Measurements from ENCODE around the gene CFHR1. TPM values are rescaled to one million over a fixed set of nuclear protein-coding genes. Genes with fewer than 3 reads are reported as not detected.
"Not testable (repeated sequence)": the region's sequence is repeated elsewhere in the genome, so short reads cannot be mapped to it uniquely, and the experiment has no call there.

The CFHR1 gene
- total RNA-seq = 22.0 TPM
- polyA plus RNA-seq (ENCODE audit: insufficient read depth, low read depth, low replicate concordance) = 2.7 TPM
- long read RNA-seq, donor 1 = 0 reads
- long read RNA-seq, donor 2 = 0 reads
- long read RNA-seq, donor 3, partial matches to known transcripts = 0 of 1 reads
- long read RNA-seq, donor 3, other reads (novel, unspliced or antisense) = 0 of 1 reads
- long read RNA-seq, donor 4 = 0 reads
- long read RNA-seq, donor 5, partial matches to known transcripts = 0 of 1 reads
- long read RNA-seq, donor 5, other reads (novel, unspliced or antisense) = 0 of 1 reads
- long read RNA-seq, donor 6 = 0 reads
- long read RNA-seq, donor 7, partial matches to known transcripts = 2 of 4 reads
- long read RNA-seq, donor 7, other reads (novel, unspliced or antisense) = 2 of 4 reads
- long read RNA-seq, donor 8 = 0 reads
- long read RNA-seq, donor 9 = 0 reads
- long read RNA-seq, donor 10 = 0 reads

DNA sequence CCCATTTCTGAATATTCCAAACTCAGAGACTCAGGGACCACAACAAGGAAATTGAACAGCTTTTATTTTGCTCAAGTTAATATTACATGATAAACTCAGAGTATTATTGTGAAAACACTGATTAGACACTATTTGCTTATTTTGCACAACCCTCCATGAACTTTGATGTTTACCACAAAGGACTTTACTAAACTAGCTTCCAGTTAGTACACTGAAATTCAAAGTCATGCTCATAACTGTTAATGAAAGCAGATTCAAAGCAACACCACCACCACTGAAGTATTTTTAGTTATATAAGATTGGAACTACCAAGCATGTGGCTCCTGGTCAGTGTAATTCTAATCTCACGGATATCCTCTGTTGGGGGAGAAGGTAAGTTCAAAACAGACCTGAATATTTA is at the start of gene CFHR1:
TSS of gene CFHR1 (plus strand) at position 201 of the 400 bp plus-strand sequence. CDS start at position 315, 114 bp downstream.
- intact Hi-C loops (cut with DNase I); H3K27me3 ChIP-seq (ENCODE audit: control insufficient read depth, insufficient read depth, low read length); H3K9me3 ChIP-seq (ENCODE audit: control insufficient read depth in 2 of 3, insufficient read depth in 1 of 3, low read length in 3 of 3); FAIRE-seq; H3K4me3 ChIP-seq (ENCODE audit: low read length in 3 of 3); H3K4me1 ChIP-seq (ENCODE audit: control insufficient read depth in 2 of 3, insufficient read depth in 2 of 3, low read depth in 1 of 3, low read length in 3 of 3); DNase-seq; H3K27ac ChIP-seq (ENCODE audit: low read depth in 2 of 2, low read length in 2 of 2); H3K36me3 ChIP-seq (ENCODE audit: control insufficient read depth in 2 of 3, insufficient read depth in 3 of 3, low read length in 3 of 3); H3K9ac ChIP-seq (ENCODE audit: low read length in 3 of 3): not testable (repeated sequence)

DNA sequence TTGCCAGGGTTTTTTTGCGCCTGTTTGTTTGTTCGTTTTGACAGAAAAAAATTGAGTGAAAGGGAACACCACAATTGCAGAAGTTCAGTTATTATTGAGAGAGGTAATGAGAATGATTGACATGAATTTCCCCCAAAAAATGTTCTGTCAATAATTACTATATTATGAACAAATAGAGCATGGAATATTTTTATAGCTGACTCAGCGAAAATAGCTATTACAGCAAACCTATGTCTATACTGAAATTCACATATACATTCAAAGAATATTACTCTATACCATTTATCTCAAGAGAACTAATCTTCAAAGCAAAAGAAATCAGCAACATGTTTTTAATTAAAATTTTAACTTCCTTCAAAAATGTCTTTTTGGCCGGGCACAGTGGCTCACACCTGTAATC is 49.7 kb upstream of the CFHR1 start:
- H3K27me3 ChIP-seq (ENCODE audit: control insufficient read depth, insufficient read depth, low read length); H3K4me3 ChIP-seq (ENCODE audit: low read length in 3 of 3); H3K27ac ChIP-seq (ENCODE audit: low read depth in 2 of 2, low read length in 2 of 2); H3K4me1 ChIP-seq (ENCODE audit: control insufficient read depth in 2 of 3, insufficient read depth in 2 of 3, low read depth in 1 of 3, low read length in 3 of 3); H3K9me3 ChIP-seq (ENCODE audit: control insufficient read depth in 2 of 3, insufficient read depth in 1 of 3, low read length in 3 of 3); FAIRE-seq; DNase-seq; H3K36me3 ChIP-seq (ENCODE audit: control insufficient read depth in 2 of 3, insufficient read depth in 3 of 3, low read length in 3 of 3); H3K9ac ChIP-seq (ENCODE audit: low read length in 3 of 3); intact Hi-C loops (cut with DNase I): not testable (repeated sequence)

DNA sequence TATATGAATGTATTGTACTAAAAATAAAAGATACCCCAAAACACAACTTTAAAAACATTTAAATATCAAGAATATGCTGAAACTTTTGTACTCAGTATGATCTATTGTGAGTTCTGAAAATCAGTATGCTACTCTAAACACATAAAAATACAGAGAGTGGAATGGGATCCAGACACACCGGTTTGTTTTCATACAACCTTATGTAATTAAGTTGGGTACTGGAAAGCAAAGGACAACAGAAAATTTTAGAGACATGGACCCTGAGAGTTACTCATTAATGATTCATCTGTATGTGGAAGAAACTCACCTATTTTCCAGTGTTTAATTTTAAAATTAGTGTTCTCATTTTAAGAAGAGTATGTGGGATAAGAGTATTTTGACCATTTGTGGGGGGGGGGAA is 45.8 kb upstream of the CFHR1 start:
- TF ChIP-seq, protein P1, sequence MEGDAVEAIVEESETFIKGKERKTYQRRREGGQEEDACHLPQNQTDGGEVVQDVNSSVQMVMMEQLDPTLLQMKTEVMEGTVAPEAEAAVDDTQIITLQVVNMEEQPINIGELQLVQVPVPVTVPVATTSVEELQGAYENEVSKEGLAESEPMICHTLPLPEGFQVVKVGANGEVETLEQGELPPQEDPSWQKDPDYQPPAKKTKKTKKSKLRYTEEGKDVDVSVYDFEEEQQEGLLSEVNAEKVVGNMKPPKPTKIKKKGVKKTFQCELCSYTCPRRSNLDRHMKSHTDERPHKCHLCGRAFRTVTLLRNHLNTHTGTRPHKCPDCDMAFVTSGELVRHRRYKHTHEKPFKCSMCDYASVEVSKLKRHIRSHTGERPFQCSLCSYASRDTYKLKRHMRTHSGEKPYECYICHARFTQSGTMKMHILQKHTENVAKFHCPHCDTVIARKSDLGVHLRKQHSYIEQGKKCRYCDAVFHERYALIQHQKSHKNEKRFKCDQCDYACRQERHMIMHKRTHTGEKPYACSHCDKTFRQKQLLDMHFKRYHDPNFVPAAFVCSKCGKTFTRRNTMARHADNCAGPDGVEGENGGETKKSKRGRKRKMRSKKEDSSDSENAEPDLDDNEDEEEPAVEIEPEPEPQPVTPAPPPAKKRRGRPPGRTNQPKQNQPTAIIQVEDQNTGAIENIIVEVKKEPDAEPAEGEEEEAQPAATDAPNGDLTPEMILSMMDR (IDR thresholded peaks at IDR 0.05; ENCODE audit: borderline replicate concordance, extremely low read depth, insufficient read depth) = no peak
- Histone ChIP-seq H3K27ac (ENCODE audit: low read depth in 2 of 2, low read length in 2 of 2) (no peak overlapping the region), H3K9me3 (ENCODE audit: control insufficient read depth in 2 of 3, insufficient read depth in 1 of 3, low read length in 3 of 3) (no peaks in the 10 kb centered on the region), H3K4me3 (ENCODE audit: low read length in 3 of 3) (no peak overlapping the region), H3K27me3 (ENCODE audit: control insufficient read depth, insufficient read depth, low read length) (no peaks in the 10 kb centered on the region), H3K4me1 (ENCODE audit: control insufficient read depth in 2 of 3, insufficient read depth in 2 of 3, low read depth in 1 of 3, low read length in 3 of 3) (no peaks in the 10 kb centered on the region), H3K36me3 (ENCODE audit: control insufficient read depth in 2 of 3, insufficient read depth in 3 of 3, low read length in 3 of 3) (no peaks in the 10 kb centered on the region), H3K9ac (ENCODE audit: low read length in 3 of 3) (no peak overlapping the region)
- FAIRE-seq (no peak), DNase-seq (no peak)
- intact Hi-C loops (cut with DNase I) = no loop called here

DNA sequence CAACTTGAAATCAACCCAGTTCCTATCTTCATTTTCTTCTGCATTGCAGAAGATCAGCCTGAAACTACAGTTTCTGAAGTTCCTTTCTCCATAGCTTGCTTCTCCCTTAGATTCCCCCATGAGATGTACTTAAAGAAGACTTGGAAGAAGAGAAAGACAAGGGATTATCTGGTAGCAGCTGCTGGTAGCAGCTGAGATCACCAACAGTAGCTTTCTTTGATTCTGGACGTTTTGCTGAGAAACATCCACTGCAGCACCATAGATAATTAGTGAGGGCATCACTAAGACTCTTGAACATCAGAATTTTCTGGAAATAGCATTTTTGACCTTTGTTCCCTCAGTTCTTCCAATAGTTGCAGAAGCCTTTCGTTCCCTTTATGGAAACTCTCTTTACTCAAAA is 45.4 kb upstream of the CFHR1 start:
- Histone ChIP-seq H3K9ac (ENCODE audit: low read length in 3 of 3) (no peak overlapping the region), H3K9me3 (ENCODE audit: control insufficient read depth in 2 of 3, insufficient read depth in 1 of 3, low read length in 3 of 3) (no peaks in the 10 kb centered on the region), H3K4me3 (ENCODE audit: low read length in 3 of 3) (no peak overlapping the region), H3K27ac (ENCODE audit: low read depth in 2 of 2, low read length in 2 of 2) (no peak overlapping the region), H3K36me3 (ENCODE audit: control insufficient read depth in 2 of 3, insufficient read depth in 3 of 3, low read length in 3 of 3) (no peaks in the 10 kb centered on the region), H3K27me3 (ENCODE audit: control insufficient read depth, insufficient read depth, low read length) (no peaks in the 10 kb centered on the region), H3K4me1 (ENCODE audit: control insufficient read depth in 2 of 3, insufficient read depth in 2 of 3, low read depth in 1 of 3, low read length in 3 of 3) (no peaks in the 10 kb centered on the region)
- intact Hi-C loops (cut with DNase I) = no loop called here
- no peak for FAIRE-seq
- no peak for DNase-seq
- TF ChIP-seq, protein P1 (IDR thresholded peaks at IDR 0.05; ENCODE audit: borderline replicate concordance, extremely low read depth, insufficient read depth) = no peak

Measured in kidney (tissue), 22 donors.